Measurements from ENCODE around the gene ADGRB2. TPM values are rescaled to one million over a fixed set of nuclear protein-coding genes. Genes with fewer than 3 reads are reported as not detected.

Gene ADGRB2
- total RNA-seq, 2 experiments from 2014 or later = 4.0 to 11.4 TPM

- intact Hi-C loops (cut with micrococcal nuclease; ENCODE audit: unreplicated experiment) = no loop called here
- BruUV-seq (replicated peaks) = no TSS peak
- H2AFZ ChIP-seq (ENCODE audit: low read length) = no peak overlapping the region
- POLR2A ChIA-PET = no interaction called here
- no peak overlapping the region for H3K27ac ChIP-seq (ENCODE audit: low read depth, low read length, poor library complexity, severe bottlenecking)
- H3K4me2 ChIP-seq (ENCODE audit: low read length) = no peak overlapping the region
- CTCF ChIA-PET (ENCODE audit: unreplicated experiment) = no interaction called here
- H3K9me3 ChIP-seq (ENCODE audit: low read length) = no peaks in the 10 kb centered on the region
- no peak overlapping the region for H3K4me3 ChIP-seq (ENCODE audit: low read depth, low read length, poor library complexity, severe bottlenecking)
- no peaks in the 10 kb centered on the region for H3K9me2 ChIP-seq (ENCODE audit: insufficient read depth, low read length)
- H3K36me3 ChIP-seq (ENCODE audit: insufficient read depth, low read length) = no peaks in the 10 kb centered on the region
- H3K4me1 ChIP-seq (ENCODE audit: insufficient read depth, low read length, poor library complexity, severe bottlenecking) = no peaks in the 10 kb centered on the region
- H3K79me2 ChIP-seq (ENCODE audit: insufficient read depth, low read depth, low read length) = no peaks in the 10 kb centered on the region
- no peak for DNase-seq (ENCODE audit: low spot score)
- TF ChIP-seq, protein P1, sequence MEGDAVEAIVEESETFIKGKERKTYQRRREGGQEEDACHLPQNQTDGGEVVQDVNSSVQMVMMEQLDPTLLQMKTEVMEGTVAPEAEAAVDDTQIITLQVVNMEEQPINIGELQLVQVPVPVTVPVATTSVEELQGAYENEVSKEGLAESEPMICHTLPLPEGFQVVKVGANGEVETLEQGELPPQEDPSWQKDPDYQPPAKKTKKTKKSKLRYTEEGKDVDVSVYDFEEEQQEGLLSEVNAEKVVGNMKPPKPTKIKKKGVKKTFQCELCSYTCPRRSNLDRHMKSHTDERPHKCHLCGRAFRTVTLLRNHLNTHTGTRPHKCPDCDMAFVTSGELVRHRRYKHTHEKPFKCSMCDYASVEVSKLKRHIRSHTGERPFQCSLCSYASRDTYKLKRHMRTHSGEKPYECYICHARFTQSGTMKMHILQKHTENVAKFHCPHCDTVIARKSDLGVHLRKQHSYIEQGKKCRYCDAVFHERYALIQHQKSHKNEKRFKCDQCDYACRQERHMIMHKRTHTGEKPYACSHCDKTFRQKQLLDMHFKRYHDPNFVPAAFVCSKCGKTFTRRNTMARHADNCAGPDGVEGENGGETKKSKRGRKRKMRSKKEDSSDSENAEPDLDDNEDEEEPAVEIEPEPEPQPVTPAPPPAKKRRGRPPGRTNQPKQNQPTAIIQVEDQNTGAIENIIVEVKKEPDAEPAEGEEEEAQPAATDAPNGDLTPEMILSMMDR (conservative IDR thresholded peaks at IDR 0.05; ENCODE audit: low read length) = no peak
- no peak for TF ChIP-seq EZH2phosphoT487 (IDR thresholded peaks at IDR 0.05; ENCODE audit: borderline replicate concordance, low read depth, low read length)
- H4K20me1 ChIP-seq (ENCODE audit: insufficient read depth, low read length) = no peaks in the 10 kb centered on the region
Observed at GRCh38 chr1:31695327-31695726, 68.8 kb downstream of the ADGRB2 start.

DNA sequence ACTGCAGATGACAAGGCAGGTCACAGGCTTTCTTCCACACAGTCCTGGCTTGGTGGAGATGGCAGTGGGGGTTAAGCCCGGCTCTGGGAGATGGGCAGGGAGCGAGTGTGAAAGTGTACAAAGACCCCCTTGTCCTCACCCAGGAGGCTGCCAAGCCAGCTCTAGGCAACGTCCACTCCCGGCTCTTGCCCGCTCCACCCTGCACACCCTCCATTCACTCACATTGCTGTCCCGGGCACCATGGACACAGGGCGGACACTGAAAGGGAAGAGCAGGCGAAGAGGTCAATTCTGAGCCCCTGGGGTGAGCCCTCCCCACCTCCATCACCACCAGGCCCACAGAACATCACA is 69.2 kb downstream of the ADGRB2 start:
- no TSS peak for BruUV-seq (replicated peaks)
- TF ChIP-seq, protein P1 (conservative IDR thresholded peaks at IDR 0.05; ENCODE audit: low read length) = no peak
- no peak for TF ChIP-seq EZH2phosphoT487 (IDR thresholded peaks at IDR 0.05; ENCODE audit: borderline replicate concordance, low read depth, low read length)
- no peak overlapping the region for H3K4me2 ChIP-seq (ENCODE audit: low read length)
- H3K4me1 ChIP-seq (ENCODE audit: insufficient read depth, low read length, poor library complexity, severe bottlenecking) = no peaks in the 10 kb centered on the region
- H3K36me3 ChIP-seq (ENCODE audit: insufficient read depth, low read length) = no peaks in the 10 kb centered on the region
- intact Hi-C loops (cut with micrococcal nuclease; ENCODE audit: unreplicated experiment) = no loop called here
- H3K79me2 ChIP-seq (ENCODE audit: insufficient read depth, low read depth, low read length) = no peaks in the 10 kb centered on the region
- POLR2A ChIA-PET = no interaction called here
- H3K9me2 ChIP-seq (ENCODE audit: insufficient read depth, low read length) = no peaks in the 10 kb centered on the region
- no peak overlapping the region for H3K4me3 ChIP-seq (ENCODE audit: low read depth, low read length, poor library complexity, severe bottlenecking)
- H3K27ac ChIP-seq (ENCODE audit: low read depth, low read length, poor library complexity, severe bottlenecking) = no peak overlapping the region
- H3K9me3 ChIP-seq (ENCODE audit: low read length) = no peaks in the 10 kb centered on the region
- H4K20me1 ChIP-seq (ENCODE audit: insufficient read depth, low read length) = no peaks in the 10 kb centered on the region
- CTCF ChIA-PET (ENCODE audit: unreplicated experiment) = no interaction called here
- DNase-seq (ENCODE audit: low spot score) = no peak
- no peak overlapping the region for H2AFZ ChIP-seq (ENCODE audit: low read length)

- Histone ChIP-seq H2AFZ (ENCODE audit: low read length) (no peak overlapping the region), H3K4me3 (ENCODE audit: low read depth, low read length, poor library complexity, severe bottlenecking) (no peak overlapping the region), H3K9me2 (ENCODE audit: insufficient read depth, low read length) (no peaks in the 10 kb centered on the region), H3K36me3 (ENCODE audit: insufficient read depth, low read length) (no peaks in the 10 kb centered on the region), H3K79me2 (ENCODE audit: insufficient read depth, low read depth, low read length) (no peaks in the 10 kb centered on the region), H4K20me1 (ENCODE audit: insufficient read depth, low read length) (no peaks in the 10 kb centered on the region), H3K4me1 (ENCODE audit: insufficient read depth, low read length, poor library complexity, severe bottlenecking) (no peaks in the 10 kb centered on the region), H3K9me3 (ENCODE audit: low read length) (no peaks in the 10 kb centered on the region), H3K27ac (ENCODE audit: low read depth, low read length, poor library complexity, severe bottlenecking) (no peak overlapping the region), H3K4me2 (ENCODE audit: low read length) (no peak overlapping the region)
- BruUV-seq (replicated peaks) = no TSS peak
- intact Hi-C loops (cut with micrococcal nuclease; ENCODE audit: unreplicated experiment) = no loop called here
- TF ChIP-seq EZH2phosphoT487 (IDR thresholded peaks at IDR 0.05; ENCODE audit: borderline replicate concordance, low read depth, low read length) = no peak
- TF ChIP-seq, protein P1 (conservative IDR thresholded peaks at IDR 0.05; ENCODE audit: low read length) = no peak
- DNase-seq (ENCODE audit: low spot score) = no peak
- ChIA-PET POLR2A (no interaction called here), CTCF (ENCODE audit: unreplicated experiment) (no interaction called here)
Observed at GRCh38 chr1:31694069-31694963, 69.8 kb downstream of the ADGRB2 start.

All from OCI-LY7 (cell line).